Measurements from ENCODE around the gene AP4S1.

The AP4S1 gene

GRCh38 chr14:31096255-31096654 lies 70.8 kb downstream of the AP4S1 start:
- Histone ChIP-seq H3K27ac (ENCODE audit: low read depth, low read length) (no peak overlapping the region), H3K36me3 (ENCODE audit: control insufficient read depth in 5 of 5, insufficient read depth in 5 of 5, low read length in 5 of 5) (peaks cover 23 to 39% (median 35%) of the 10 kb centered on the region in 5 donors), H3K4me3 (ENCODE audit: low read depth in 1 of 5, low read length in 5 of 5) (no peak overlapping the region), H3K27me3 (ENCODE audit: control insufficient read depth in 5 of 5, insufficient read depth in 4 of 5, low read length in 5 of 5) (no peaks in the 10 kb centered on the region), H3K9ac (ENCODE audit: low read length in 5 of 5) (no peak overlapping the region), H3K9me3 (ENCODE audit: control insufficient read depth in 5 of 5, low read length in 5 of 5) (no peaks in the 10 kb centered on the region), H3K4me1 (ENCODE audit: control insufficient read depth in 5 of 5, insufficient read depth in 5 of 5, low read length in 5 of 5) (peaks cover 2 to 13% (median 8%) of the 10 kb centered on the region in 5 donors)

GRCh38 chr14:31097081-31097480 lies 71.6 kb downstream of the AP4S1 start:
- Histone ChIP-seq H3K4me1 (ENCODE audit: control insufficient read depth in 5 of 5, insufficient read depth in 5 of 5, low read length in 5 of 5) (peaks cover 0 to 6% (median under 1%) of the 10 kb centered on the region in 5 donors), H3K36me3 (ENCODE audit: control insufficient read depth in 5 of 5, insufficient read depth in 5 of 5, low read length in 5 of 5) (peaks cover 27 to 47% (median 39%) of the 10 kb centered on the region in 5 donors), H3K27me3 (ENCODE audit: control insufficient read depth in 5 of 5, insufficient read depth in 4 of 5, low read length in 5 of 5) (no peaks in the 10 kb centered on the region), H3K27ac (ENCODE audit: low read depth, low read length) (no peak overlapping the region), H3K9me3 (ENCODE audit: control insufficient read depth in 5 of 5, low read length in 5 of 5) (no peaks in the 10 kb centered on the region), H3K9ac (ENCODE audit: low read length in 5 of 5) (no peak overlapping the region), H3K4me3 (ENCODE audit: low read depth in 1 of 5, low read length in 5 of 5) (no peak overlapping the region)

- peaks cover 52 to 90% (median 67%) of the 10 kb centered on the region in 5 donors for H3K36me3 ChIP-seq (ENCODE audit: control insufficient read depth in 5 of 5, insufficient read depth in 5 of 5, low read length in 5 of 5)
- no peaks in the 10 kb centered on the region for H3K27me3 ChIP-seq (ENCODE audit: control insufficient read depth in 5 of 5, insufficient read depth in 4 of 5, low read length in 5 of 5)
- no peak overlapping the region for H3K4me3 ChIP-seq (ENCODE audit: low read depth in 1 of 5, low read length in 5 of 5)
- H3K4me1 ChIP-seq (ENCODE audit: control insufficient read depth in 5 of 5, insufficient read depth in 5 of 5, low read length in 5 of 5), result peaks cover 0 to 2% (median 0%) of the 10 kb centered on the region in 5 donors
- no peaks in the 10 kb centered on the region for H3K9me3 ChIP-seq (ENCODE audit: control insufficient read depth in 5 of 5, low read length in 5 of 5)
- H3K9ac ChIP-seq (ENCODE audit: low read length in 5 of 5), result no peak overlapping the region
- no peak overlapping the region for H3K27ac ChIP-seq (ENCODE audit: low read depth, low read length)
Measured at GRCh38 chr14:31106768-31107167, 81.3 kb downstream of the AP4S1 start.

- no peak overlapping the region for H3K4me3 ChIP-seq (ENCODE audit: low read depth in 1 of 5, low read length in 5 of 5)
- peaks cover 55 to 93% (median 72%) of the 10 kb centered on the region in 5 donors for H3K36me3 ChIP-seq (ENCODE audit: control insufficient read depth in 5 of 5, insufficient read depth in 5 of 5, low read length in 5 of 5)
- H3K27ac ChIP-seq (ENCODE audit: low read depth, low read length), result no peak overlapping the region
- no peak overlapping the region for H3K9ac ChIP-seq (ENCODE audit: low read length in 5 of 5)
- H3K9me3 ChIP-seq (ENCODE audit: control insufficient read depth in 5 of 5, low read length in 5 of 5), result no peaks in the 10 kb centered on the region
- no peaks in the 10 kb centered on the region for H3K27me3 ChIP-seq (ENCODE audit: control insufficient read depth in 5 of 5, insufficient read depth in 4 of 5, low read length in 5 of 5)
- peaks cover 0 to 2% (median 0%) of the 10 kb centered on the region in 5 donors for H3K4me1 ChIP-seq (ENCODE audit: control insufficient read depth in 5 of 5, insufficient read depth in 5 of 5, low read length in 5 of 5)
Measured at GRCh38 chr14:31109257-31109656, 83.8 kb downstream of the AP4S1 start.

GRCh38 chr14:31110872-31111271 lies 85.4 kb downstream of the AP4S1 start:
- peaks cover 56 to 92% (median 72%) of the 10 kb centered on the region in 5 donors for H3K36me3 ChIP-seq (ENCODE audit: control insufficient read depth in 5 of 5, insufficient read depth in 5 of 5, low read length in 5 of 5)
- H3K9ac ChIP-seq (ENCODE audit: low read length in 5 of 5), result no peak overlapping the region
- peaks cover 0 to 2% (median 0%) of the 10 kb centered on the region in 5 donors for H3K4me1 ChIP-seq (ENCODE audit: control insufficient read depth in 5 of 5, insufficient read depth in 5 of 5, low read length in 5 of 5)
- no peak overlapping the region for H3K4me3 ChIP-seq (ENCODE audit: low read depth in 1 of 5, low read length in 5 of 5)
- no peak overlapping the region for H3K27ac ChIP-seq (ENCODE audit: low read depth, low read length)
- H3K9me3 ChIP-seq (ENCODE audit: control insufficient read depth in 5 of 5, low read length in 5 of 5), result no peaks in the 10 kb centered on the region
- H3K27me3 ChIP-seq (ENCODE audit: control insufficient read depth in 5 of 5, insufficient read depth in 4 of 5, low read length in 5 of 5), result no peaks in the 10 kb centered on the region

GRCh38 chr14:31113794-31114193 lies 88.3 kb downstream of the AP4S1 start:
- H3K27me3 ChIP-seq (ENCODE audit: control insufficient read depth in 5 of 5, insufficient read depth in 4 of 5, low read length in 5 of 5), result no peaks in the 10 kb centered on the region
- peaks cover 46 to 92% (median 73%) of the 10 kb centered on the region in 5 donors for H3K36me3 ChIP-seq (ENCODE audit: control insufficient read depth in 5 of 5, insufficient read depth in 5 of 5, low read length in 5 of 5)
- no peak overlapping the region for H3K9ac ChIP-seq (ENCODE audit: low read length in 5 of 5)
- H3K4me3 ChIP-seq (ENCODE audit: low read depth in 1 of 5, low read length in 5 of 5), result no peak overlapping the region
- no peak overlapping the region for H3K27ac ChIP-seq (ENCODE audit: low read depth, low read length)
- no peaks in the 10 kb centered on the region for H3K9me3 ChIP-seq (ENCODE audit: control insufficient read depth in 5 of 5, low read length in 5 of 5)
- peaks cover 0 to 2% (median 0%) of the 10 kb centered on the region in 5 donors for H3K4me1 ChIP-seq (ENCODE audit: control insufficient read depth in 5 of 5, insufficient read depth in 5 of 5, low read length in 5 of 5)

- H3K4me3 ChIP-seq (ENCODE audit: low read depth in 1 of 5, low read length in 5 of 5), result no peak overlapping the region
- H3K9ac ChIP-seq (ENCODE audit: low read length in 5 of 5), result no peak overlapping the region
- H3K27ac ChIP-seq (ENCODE audit: low read depth, low read length), result no peak overlapping the region
- H3K36me3 ChIP-seq (ENCODE audit: control insufficient read depth in 5 of 5, insufficient read depth in 5 of 5, low read length in 5 of 5), result peaks cover 56 to 92% (median 76%) of the 10 kb centered on the region in 5 donors
- H3K4me1 ChIP-seq (ENCODE audit: control insufficient read depth in 5 of 5, insufficient read depth in 5 of 5, low read length in 5 of 5), result peaks cover 0 to 5% (median 0%) of the 10 kb centered on the region in 5 donors
- H3K27me3 ChIP-seq (ENCODE audit: control insufficient read depth in 5 of 5, insufficient read depth in 4 of 5, low read length in 5 of 5), result no peaks in the 10 kb centered on the region
- no peaks in the 10 kb centered on the region for H3K9me3 ChIP-seq (ENCODE audit: control insufficient read depth in 5 of 5, low read length in 5 of 5)
Measured at GRCh38 chr14:31118892-31119291, 93.4 kb downstream of the AP4S1 start.

- Histone ChIP-seq H3K9me3 (ENCODE audit: control insufficient read depth in 5 of 5, low read length in 5 of 5) (no peaks in the 10 kb centered on the region), H3K9ac (ENCODE audit: low read length in 5 of 5) (no peak overlapping the region), H3K27me3 (ENCODE audit: control insufficient read depth in 5 of 5, insufficient read depth in 4 of 5, low read length in 5 of 5) (no peaks in the 10 kb centered on the region), H3K4me3 (ENCODE audit: low read depth in 1 of 5, low read length in 5 of 5) (no peak overlapping the region), H3K36me3 (ENCODE audit: control insufficient read depth in 5 of 5, insufficient read depth in 5 of 5, low read length in 5 of 5) (peaks cover 52 to 82% (median 58%) of the 10 kb centered on the region in 5 donors), H3K4me1 (ENCODE audit: control insufficient read depth in 5 of 5, insufficient read depth in 5 of 5, low read length in 5 of 5) (peaks cover 0 to 5% (median 0%) of the 10 kb centered on the region in 5 donors), H3K27ac (ENCODE audit: low read depth, low read length) (no peak overlapping the region)
Measured at GRCh38 chr14:31122098-31122611, 96.7 kb downstream of the AP4S1 start.

- no peak overlapping the region for H3K27ac ChIP-seq (ENCODE audit: low read depth, low read length)
- H3K9ac ChIP-seq (ENCODE audit: low read length in 5 of 5), result no peak overlapping the region
- H3K4me3 ChIP-seq (ENCODE audit: low read depth in 1 of 5, low read length in 5 of 5), result no peak overlapping the region
- no peaks in the 10 kb centered on the region for H3K9me3 ChIP-seq (ENCODE audit: control insufficient read depth in 5 of 5, low read length in 5 of 5)
- peaks cover 0 to 5% (median 0%) of the 10 kb centered on the region in 5 donors for H3K4me1 ChIP-seq (ENCODE audit: control insufficient read depth in 5 of 5, insufficient read depth in 5 of 5, low read length in 5 of 5)
- H3K36me3 ChIP-seq (ENCODE audit: control insufficient read depth in 5 of 5, insufficient read depth in 5 of 5, low read length in 5 of 5), result peaks cover 50 to 81% (median 58%) of the 10 kb centered on the region in 5 donors
- no peaks in the 10 kb centered on the region for H3K27me3 ChIP-seq (ENCODE audit: control insufficient read depth in 5 of 5, insufficient read depth in 4 of 5, low read length in 5 of 5)
Measured at GRCh38 chr14:31122921-31123320, 97.5 kb downstream of the AP4S1 start.

- H3K4me1 ChIP-seq (ENCODE audit: control insufficient read depth in 5 of 5, insufficient read depth in 5 of 5, low read length in 5 of 5), result peaks cover 0 to 5% (median 0%) of the 10 kb centered on the region in 5 donors
- H3K4me3 ChIP-seq (ENCODE audit: low read depth in 1 of 5, low read length in 5 of 5), result no peak overlapping the region
- no peaks in the 10 kb centered on the region for H3K27me3 ChIP-seq (ENCODE audit: control insufficient read depth in 5 of 5, insufficient read depth in 4 of 5, low read length in 5 of 5)
- no peak overlapping the region for H3K9ac ChIP-seq (ENCODE audit: low read length in 5 of 5)
- no peak overlapping the region for H3K27ac ChIP-seq (ENCODE audit: low read depth, low read length)
- H3K36me3 ChIP-seq (ENCODE audit: control insufficient read depth in 5 of 5, insufficient read depth in 5 of 5, low read length in 5 of 5), result peaks cover 56 to 81% (median 63%) of the 10 kb centered on the region in 5 donors
- H3K9me3 ChIP-seq (ENCODE audit: control insufficient read depth in 5 of 5, low read length in 5 of 5), result no peaks in the 10 kb centered on the region
Measured at GRCh38 chr14:31124197-31124596, 98.7 kb downstream of the AP4S1 start.
